HG02623 (cell line): ENCODE data around the gene CCL23.
"Not testable (repeated sequence)": the region's sequence is repeated elsewhere in the genome, so short reads cannot be mapped to it uniquely, and the experiment has no call there.

Experiments
- ATAC-seq: cut with Tn5 transposase; IDR thresholded peaks from one replicate; pipeline ENCODE4 v1.9.1; 2021; ENCODE audit warnings: moderate library complexity; ENCODE audit not compliant: unreplicated experiment

CCL23 gene

GRCh38 chr17:36004594-36005108, 13.1 kb downstream of the CCL23 start:
- no peak for ATAC-seq

GRCh38 chr17:36002631-36003030, 15.1 kb downstream of the CCL23 start:
- ATAC-seq, result no peak

- no peak for ATAC-seq
Measured at GRCh38 chr17:36001862-36002603, 15.7 kb downstream of the CCL23 start.

GRCh38 chr17:36001110-36001771, 16.5 kb downstream of the CCL23 start, which contains the start of gene CCL15:
Gene CCL15 (minus strand): TSS chr17:36001553. CDS start chr17:36001492, 61 bp downstream.
- no peak for ATAC-seq

- no peak for ATAC-seq
Measured at GRCh38 chr17:36000732-36001109, 17.1 kb downstream of the CCL23 start.

- no peak for ATAC-seq
Measured at GRCh38 chr17:35998756-35999155, 19.0 kb downstream of the CCL23 start.

- no peak for ATAC-seq
Measured at GRCh38 chr17:35998018-35998545, 19.7 kb downstream of the CCL23 start.

- not testable (repeated sequence) for ATAC-seq
Measured at GRCh38 chr17:35995346-35995745, 22.4 kb downstream of the CCL23 start.

GRCh38 chr17:35991075-35991474, 26.7 kb downstream of the CCL23 start:
- ATAC-seq, result no peak

GRCh38 chr17:35988164-35988563, 29.6 kb downstream of the CCL23 start:
- no peak for ATAC-seq

GRCh38 chr17:35986643-35987042, 31.1 kb downstream of the CCL23 start, which contains the start of gene CCL14:
Gene CCL14 (minus strand): TSS chr17:35986729. CDS start chr17:35986649, 80 bp downstream.
- no peak for ATAC-seq

GRCh38 chr17:35984140-35984539, 33.6 kb downstream of the CCL23 start:
- ATAC-seq, result no peak

- no peak for ATAC-seq
Measured at GRCh38 chr17:35982409-35983191, 35.2 kb downstream of the CCL23 start.

- no peak for ATAC-seq
Measured at GRCh38 chr17:35981908-35982330, 35.9 kb downstream of the CCL23 start.

- ATAC-seq, result no peak
Measured at GRCh38 chr17:35981246-35981645, 36.5 kb downstream of the CCL23 start, which contains the start of gene CCL16. Gene CCL16 (minus strand): TSS chr17:35981497. CDS start chr17:35981420, 77 bp downstream.

GRCh38 chr17:35978346-35978745, 39.4 kb downstream of the CCL23 start:
- ATAC-seq, result no peak

GRCh38 chr17:35977509-35977908, 40.3 kb downstream of the CCL23 start:
- no peak for ATAC-seq

GRCh38 chr17:35973333-35974260, 44.2 kb downstream of the CCL23 start:
- no peak for ATAC-seq

GRCh38 chr17:35972945-35973332, 44.8 kb downstream of the CCL23 start:
- no peak for ATAC-seq

GRCh38 chr17:35972535-35972934, 45.2 kb downstream of the CCL23 start:
- no peak for ATAC-seq
